SK-MEL-5 (cell line): ENCODE data around the gene FAM187B. TPM values are rescaled to one million over a fixed set of nuclear protein-coding genes. Genes with fewer than 3 reads are reported as not detected.

ENCODE experiments used
- DNase-seq: peaks from one replicate; pipeline ENCODE4 v3.0.0-alpha.2; 2016; ENCODE audit warnings: low read depth, low spot score
- in situ Hi-C: cut with HindIII; loops from 2 replicates; pipeline ENCODE4 v1.10.0; 2016; ENCODE audit warnings: low sequenced_read_pairs, high pct_unique_total_duplicates, low pct_unique_long_range_greater_than_20kb
- polyA plus RNA-seq, 2 experiments: library from polyadenylated mRNA; depleted of rRNA; stranded (reverse); fragments of >200 nt; gene quantifications; 2 replicates each; pipeline ENCODE4 v1.2.3, GENCODE V29; 2015
- total RNA-seq: library from RNA; depleted of rRNA; stranded (reverse); fragments of >200 nt; shearing (Covaris generic); gene quantifications from 2 replicates; pipeline ENCODE4 v1.2.3, GENCODE V29; 2014; rRNA removed

The FAM187B gene
- not detected in 2 replicates for total RNA-seq
- not detected in 2 replicates for polyA plus RNA-seq (2015; cell fraction: cytosol; rRNA removed)
- polyA plus RNA-seq (2015; cell fraction: nucleus; rRNA removed): not detected in 2 replicates

DNA sequence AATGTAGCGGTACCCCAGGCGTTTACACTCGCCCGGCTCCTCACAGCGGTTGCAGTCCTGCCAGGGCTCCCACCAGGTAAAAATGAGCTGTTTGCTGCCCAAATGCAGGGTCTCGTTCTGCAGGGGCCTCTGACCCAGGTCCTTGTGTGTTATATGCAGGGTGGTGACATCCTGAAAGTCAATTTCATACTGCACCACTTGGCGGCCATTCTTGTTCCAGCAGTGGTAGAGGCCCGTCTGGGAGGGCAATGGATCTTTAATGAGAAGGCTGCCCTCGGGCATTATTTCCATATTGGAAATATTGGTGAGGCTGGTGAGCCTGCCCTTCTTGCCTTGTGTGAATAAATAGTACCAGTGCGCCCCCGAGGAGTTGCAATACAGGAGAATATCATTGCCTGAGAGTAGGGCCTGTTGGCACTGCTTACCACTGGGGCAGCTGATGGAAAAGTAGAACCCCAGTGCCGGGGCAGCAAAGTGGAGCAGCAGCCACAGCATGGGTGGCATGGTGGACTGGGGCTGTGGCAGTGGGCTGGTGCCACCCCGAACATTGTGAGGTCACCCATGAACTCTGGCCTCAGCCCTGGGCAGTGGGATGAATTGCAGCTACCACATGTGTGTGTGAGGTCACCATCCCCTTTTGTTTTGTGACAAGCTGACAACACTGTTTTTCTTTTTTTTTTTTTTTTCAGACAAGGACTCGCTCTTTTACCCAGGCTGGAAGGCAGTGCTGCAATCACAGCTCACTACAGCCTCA lies at the start of gene FAM187B:
FAM187B (minus strand) TSS at position 563 of the 754 bp plus-strand sequence; CDS start at position 504, 59 bp downstream.
- in situ Hi-C loops: no loop called here
- no peak for DNase-seq

DNA sequence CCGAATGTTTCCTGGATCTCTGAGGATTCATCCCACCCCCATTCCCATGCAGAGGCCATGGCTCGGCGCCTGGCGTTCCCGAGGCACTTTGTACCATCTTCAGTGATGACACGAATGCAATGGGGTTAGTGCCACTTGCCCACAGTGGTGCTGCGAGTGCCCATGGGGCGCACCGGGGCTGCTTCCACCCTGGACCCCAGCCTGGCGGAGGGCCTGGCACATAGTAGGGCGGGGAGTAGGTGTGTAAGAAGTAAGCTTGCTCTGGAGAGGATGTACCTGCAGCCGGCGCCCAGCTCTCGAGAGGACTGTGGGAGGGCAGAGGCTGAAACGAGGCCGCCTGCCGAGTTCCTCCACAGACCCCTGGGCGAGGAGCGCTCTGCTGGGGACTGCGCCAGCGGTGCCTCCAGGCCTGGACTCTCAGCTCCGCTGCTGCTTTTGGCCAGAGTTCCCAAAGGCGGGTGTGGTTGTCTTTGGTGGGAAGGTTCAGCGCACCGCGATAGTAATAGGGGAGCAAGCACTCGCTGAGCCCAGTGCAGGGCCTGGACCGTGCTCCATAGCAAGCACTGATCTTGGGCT lies 48.3 kb upstream of the FAM187B start:
- no peak for DNase-seq
- in situ Hi-C loops: no loop called here

DNA sequence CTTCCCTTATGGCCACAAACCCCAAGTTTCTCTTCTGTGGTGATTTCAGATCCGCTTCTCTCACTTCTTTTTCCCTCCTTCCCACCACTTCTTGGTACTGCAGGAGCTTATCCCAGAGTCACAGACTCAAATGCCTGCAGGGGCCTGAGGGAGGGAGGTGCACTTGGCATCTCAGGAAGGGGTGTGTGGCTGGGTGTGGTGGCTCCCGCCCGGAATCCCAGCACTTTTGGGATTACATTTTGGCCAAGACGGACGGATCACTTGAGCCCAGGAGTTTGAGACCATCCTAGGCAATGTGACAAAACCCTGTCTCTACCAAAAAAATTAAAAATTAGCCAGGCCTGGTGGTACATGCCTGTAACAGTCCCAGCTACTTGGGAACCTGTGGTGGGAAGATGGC lies 45.8 kb upstream of the FAM187B start:
- in situ Hi-C loops: no loop called here
- no peak for DNase-seq

- no peak for DNase-seq
- in situ Hi-C loops: no loop called here
These were observed 45.2 kb upstream of the FAM187B start for GRCh38 chr19:35273686-35274259.

GRCh38 chr19:35272954-35273649 lies 44.6 kb upstream of the FAM187B start:
- no peak for DNase-seq

GRCh38 chr19:35272122-35272719 lies 43.7 kb upstream of the FAM187B start:
- in situ Hi-C loops: no loop called here

More at GRCh38 chr19:35272954-35273649, 44.6 kb upstream of the FAM187B start:
- in situ Hi-C loops: no loop called here

GRCh38 chr19:35271546-35271945 lies 43.0 kb upstream of the FAM187B start:
- no peak for DNase-seq
- in situ Hi-C loops: no loop called here

More at GRCh38 chr19:35272122-35272719, 43.7 kb upstream of the FAM187B start:
- DNase-seq: no peak

DNA sequence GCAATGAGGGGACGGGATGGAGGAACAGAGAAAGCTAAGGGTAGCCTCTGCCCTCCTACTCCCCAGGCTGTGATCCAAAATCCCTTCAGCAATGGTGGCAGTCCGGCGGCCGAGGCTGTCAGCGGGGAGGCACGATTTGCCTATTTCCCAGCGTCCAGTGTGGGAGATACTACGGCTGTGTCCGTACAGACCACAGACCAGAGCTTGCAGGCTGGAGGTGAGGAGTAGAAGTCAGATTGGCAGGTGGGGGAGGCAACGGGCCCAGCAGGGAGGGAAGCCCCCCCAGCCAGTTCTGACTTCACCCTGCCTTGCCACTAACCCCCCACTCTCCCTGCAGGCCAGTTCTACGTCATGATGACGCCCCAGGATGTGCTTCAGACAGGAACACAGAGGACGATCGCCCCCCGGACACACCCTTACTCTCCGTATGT lies 41.9 kb upstream of the FAM187B start:
- in situ Hi-C loops: no loop called here
- no peak for DNase-seq

DNA sequence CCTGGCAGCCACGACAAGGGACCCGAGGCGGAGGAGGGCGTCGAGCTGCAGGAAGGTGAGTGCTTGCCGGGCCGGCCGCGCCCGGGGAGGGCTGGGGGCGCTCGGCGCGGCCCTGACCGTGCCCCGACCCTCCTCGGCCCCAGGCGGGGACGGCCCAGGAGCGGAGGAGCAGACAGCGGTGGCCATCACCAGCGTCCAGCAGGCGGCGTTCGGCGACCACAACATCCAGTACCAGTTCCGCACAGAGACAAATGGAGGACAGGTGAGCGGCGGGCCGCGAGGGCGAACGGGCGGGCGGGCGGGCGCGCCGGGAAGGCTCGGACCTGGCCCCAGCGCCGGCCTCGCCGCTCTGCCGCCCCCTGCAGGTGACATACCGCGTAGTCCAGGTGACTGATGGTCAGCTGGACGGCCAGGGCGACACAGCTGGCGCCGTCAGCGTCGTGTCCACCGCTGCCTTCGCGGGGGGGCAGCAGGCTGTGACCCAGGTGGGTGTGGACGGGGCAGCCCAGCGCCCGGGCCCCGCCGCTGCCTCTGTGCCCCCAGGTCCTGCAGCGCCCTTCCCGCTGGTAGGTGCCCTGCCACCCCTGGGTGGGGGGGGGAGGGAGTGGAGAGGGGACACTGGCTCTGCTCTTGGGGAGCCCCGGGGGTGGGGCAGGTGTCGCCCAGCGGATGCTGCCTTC lies 41.0 kb upstream of the FAM187B start:
- in situ Hi-C loops: no loop called here
- DNase-seq: peak; percentile 71

DNA sequence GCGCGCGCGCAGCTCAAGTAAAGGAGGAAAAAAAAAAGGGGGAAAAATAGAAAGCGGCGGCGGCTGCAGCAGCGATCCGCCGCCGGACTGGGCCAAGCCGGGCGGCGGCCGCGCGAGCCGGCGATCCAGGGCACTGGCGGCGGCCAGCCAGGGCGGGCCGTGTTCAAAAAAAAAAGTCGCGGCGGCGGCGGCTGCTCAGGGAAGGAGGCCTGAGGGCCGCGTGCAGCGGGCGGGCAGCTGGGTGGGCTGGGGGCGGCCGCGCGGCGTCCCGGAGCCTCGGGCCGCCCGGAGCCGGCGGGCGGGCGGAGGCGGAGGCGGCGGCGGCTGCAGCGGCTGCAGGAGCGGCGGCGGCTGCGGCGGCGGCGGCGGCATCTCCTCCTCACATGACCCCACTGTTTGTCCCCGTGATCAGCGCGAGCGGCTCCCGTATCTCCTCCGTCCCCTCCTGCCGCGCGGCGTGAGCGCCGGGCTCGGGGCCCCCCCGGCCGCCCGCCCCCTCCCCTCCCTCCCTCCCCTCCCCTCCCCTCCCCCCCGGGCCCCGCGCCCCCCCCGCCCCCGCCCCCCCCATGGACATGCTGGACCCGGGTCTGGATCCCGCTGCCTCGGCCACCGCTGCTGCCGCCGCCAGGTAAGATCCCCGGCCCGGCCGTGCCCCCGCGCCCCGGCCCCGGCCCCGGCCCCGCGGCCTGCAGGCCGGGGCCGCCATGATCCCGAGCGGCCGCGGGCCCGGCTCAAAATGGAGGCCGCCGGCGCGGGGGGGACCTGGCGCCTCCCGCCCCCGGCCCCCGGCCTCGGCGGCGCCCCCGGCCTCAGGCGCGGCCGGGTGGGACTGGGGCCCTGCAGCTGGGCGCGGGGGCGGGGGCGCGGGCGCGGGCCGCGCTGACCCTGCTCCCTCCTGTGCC lies 40.2 kb upstream of the FAM187B start, which contains the start of gene USF2:
USF2 (plus strand) TSS at position 427 of the 902 bp plus-strand sequence; CDS start at position 567, 140 bp downstream.
- peak; percentile 83 for DNase-seq
- in situ Hi-C loops: no loop called here

GRCh38 chr19:35267818-35268535 lies 39.4 kb upstream of the FAM187B start:
- in situ Hi-C loops: no loop called here
- DNase-seq: peak; percentile 60

- in situ Hi-C loops: no loop called here
- DNase-seq: no peak
These were observed 38.8 kb upstream of the FAM187B start for GRCh38 chr19:35267353-35267817.

- no peak for DNase-seq
- in situ Hi-C loops: no loop called here
These were observed 38.2 kb upstream of the FAM187B start for GRCh38 chr19:35266520-35267352.

DNA sequence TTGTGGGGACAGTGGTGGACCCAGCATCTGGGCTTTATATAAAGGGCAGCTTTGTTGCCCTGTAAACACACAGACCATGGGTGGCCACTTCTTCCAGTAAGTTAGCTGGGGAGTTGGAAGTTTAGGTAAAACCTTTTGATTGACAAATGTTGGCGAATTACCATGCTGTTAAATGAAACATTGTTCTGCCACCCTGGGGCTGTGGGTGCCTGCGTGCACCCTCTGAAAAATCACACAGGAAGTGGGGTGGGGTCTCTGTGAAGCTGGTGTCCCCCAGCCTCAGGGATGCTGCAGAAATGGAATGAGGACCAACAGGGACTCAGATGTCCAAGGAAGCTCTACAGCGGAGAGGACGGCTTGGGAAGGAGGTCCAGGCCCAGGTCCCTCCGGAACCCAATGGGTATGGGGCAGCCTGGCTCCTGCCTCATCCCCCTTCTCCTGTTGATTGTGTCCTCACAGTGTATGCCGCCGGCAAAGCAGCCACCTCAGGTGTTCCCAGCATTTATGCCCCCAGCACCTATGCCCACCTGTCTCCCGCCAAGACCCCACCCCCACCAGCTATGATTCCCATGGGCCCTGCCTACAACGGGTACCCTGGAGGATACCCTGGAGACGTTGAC lies 37.5 kb upstream of the FAM187B start:
- in situ Hi-C loops: no loop called here
- no peak for DNase-seq
